Inflammatory macrophage (primary cell): Measurements from ENCODE around the gene TOLLIP.
A peak's percentile ranks its signal among the peaks of the same experiment; 100 is the strongest.
"Not testable (repeated sequence)": the region's sequence is repeated elsewhere in the genome, so short reads cannot be mapped to it uniquely, and the experiment has no call there.

Source experiments
- DNase-seq, 2 donors: peaks; one replicate each; pipeline ENCODE4 v3.0.0-alpha.2; 2020 to 2022

Gene TOLLIP

GRCh38 chr11:1343391-1344055 lies 34.1 kb upstream of the TOLLIP start:
- no peak for DNase-seq

- DNase-seq = no peak
Observed at GRCh38 chr11:1342946-1343345, 33.5 kb upstream of the TOLLIP start.

GRCh38 chr11:1341928-1342524 lies 32.6 kb upstream of the TOLLIP start:
- DNase-seq = peak; percentile 67 to 88

GRCh38 chr11:1341226-1341625 lies 31.8 kb upstream of the TOLLIP start:
- not testable (repeated sequence) for DNase-seq

GRCh38 chr11:1340111-1340510 lies 30.7 kb upstream of the TOLLIP start:
- DNase-seq = no peak

GRCh38 chr11:1339066-1339675 lies 29.7 kb upstream of the TOLLIP start:
- no peak for DNase-seq

- DNase-seq = no peak
Observed at GRCh38 chr11:1338201-1339065, 29.0 kb upstream of the TOLLIP start.

- no peak for DNase-seq
Observed at GRCh38 chr11:1337647-1338007, 28.2 kb upstream of the TOLLIP start.

- no peak for DNase-seq
Observed at GRCh38 chr11:1336836-1337646, 27.6 kb upstream of the TOLLIP start.

GRCh38 chr11:1335811-1336761 lies 26.7 kb upstream of the TOLLIP start:
- DNase-seq = peak; percentile 97

GRCh38 chr11:1335264-1335810 lies 25.9 kb upstream of the TOLLIP start:
- no peak for DNase-seq

- DNase-seq = no peak
Observed at GRCh38 chr11:1333860-1334259, 24.4 kb upstream of the TOLLIP start.

- DNase-seq = no peak
Observed at GRCh38 chr11:1333091-1333772, 23.8 kb upstream of the TOLLIP start.

- peak; percentile 75 to 88 for DNase-seq
Observed at GRCh38 chr11:1330473-1330872, 21.0 kb upstream of the TOLLIP start.

- no peak for DNase-seq
Observed at GRCh38 chr11:1327064-1327460, 17.6 kb upstream of the TOLLIP start.

- DNase-seq = no peak
Observed at GRCh38 chr11:1326435-1327063, 17.1 kb upstream of the TOLLIP start.

GRCh38 chr11:1323774-1324173 lies 14.3 kb upstream of the TOLLIP start:
- DNase-seq = peak; percentile 53 to 62

- DNase-seq = no peak
Observed at GRCh38 chr11:1317993-1318392, 8.6 kb upstream of the TOLLIP start.

- DNase-seq = no peak
Observed at GRCh38 chr11:1317432-1317831, 8.0 kb upstream of the TOLLIP start.
